ENCODE data around the gene NPFFR2.

DNA sequence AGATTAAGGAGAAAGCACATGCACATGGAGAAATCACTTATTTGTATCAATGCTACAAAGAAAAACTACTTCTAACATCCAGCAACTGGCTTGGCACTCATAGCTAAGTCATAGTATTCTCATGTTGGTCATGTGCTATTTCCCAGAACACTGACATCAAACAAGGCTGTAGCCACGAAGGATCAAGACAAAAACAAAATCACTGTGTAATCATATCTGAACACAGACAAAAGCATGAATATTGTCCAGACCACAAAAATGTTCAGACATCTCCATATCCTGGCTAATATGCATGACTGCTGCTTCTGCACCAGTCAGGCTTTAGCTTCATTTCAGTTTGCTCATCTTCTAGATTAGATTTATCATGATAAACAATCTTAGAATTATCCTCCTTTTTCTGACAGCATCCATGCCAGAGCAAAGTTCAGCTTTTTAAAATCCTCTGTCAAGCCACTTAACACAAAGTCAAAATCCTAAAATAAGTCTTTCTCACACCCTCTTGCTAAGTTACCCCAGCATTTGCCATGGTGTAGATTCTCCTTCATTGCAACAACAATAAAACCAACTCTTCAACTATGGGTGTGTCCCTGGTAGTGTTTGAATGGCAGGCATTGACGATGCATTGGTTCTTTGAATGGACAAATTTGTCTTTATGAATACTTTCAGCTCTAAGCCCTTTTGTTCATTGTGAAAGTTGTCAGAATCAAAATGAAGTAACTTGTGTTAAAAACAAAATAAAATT is 39.1 kb upstream of the NPFFR2 start:
- TF ChIP-seq POLR2AphosphoS5 (IDR thresholded peaks at IDR 0.05) (no peak), POLR2A (IDR thresholded peaks at IDR 0.05) (no peak), EP300 (IDR thresholded peaks at IDR 0.05) (no peak)
- TF ChIP-seq, protein P1, sequence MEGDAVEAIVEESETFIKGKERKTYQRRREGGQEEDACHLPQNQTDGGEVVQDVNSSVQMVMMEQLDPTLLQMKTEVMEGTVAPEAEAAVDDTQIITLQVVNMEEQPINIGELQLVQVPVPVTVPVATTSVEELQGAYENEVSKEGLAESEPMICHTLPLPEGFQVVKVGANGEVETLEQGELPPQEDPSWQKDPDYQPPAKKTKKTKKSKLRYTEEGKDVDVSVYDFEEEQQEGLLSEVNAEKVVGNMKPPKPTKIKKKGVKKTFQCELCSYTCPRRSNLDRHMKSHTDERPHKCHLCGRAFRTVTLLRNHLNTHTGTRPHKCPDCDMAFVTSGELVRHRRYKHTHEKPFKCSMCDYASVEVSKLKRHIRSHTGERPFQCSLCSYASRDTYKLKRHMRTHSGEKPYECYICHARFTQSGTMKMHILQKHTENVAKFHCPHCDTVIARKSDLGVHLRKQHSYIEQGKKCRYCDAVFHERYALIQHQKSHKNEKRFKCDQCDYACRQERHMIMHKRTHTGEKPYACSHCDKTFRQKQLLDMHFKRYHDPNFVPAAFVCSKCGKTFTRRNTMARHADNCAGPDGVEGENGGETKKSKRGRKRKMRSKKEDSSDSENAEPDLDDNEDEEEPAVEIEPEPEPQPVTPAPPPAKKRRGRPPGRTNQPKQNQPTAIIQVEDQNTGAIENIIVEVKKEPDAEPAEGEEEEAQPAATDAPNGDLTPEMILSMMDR (IDR thresholded peaks at IDR 0.05): no peak

All from stomach (tissue), 4 donors.